Measurements from ENCODE around the gene NKTR. TPM values are rescaled to one million over a fixed set of nuclear protein-coding genes. Genes with fewer than 3 reads are reported as not detected.

Gene NKTR
- total RNA-seq, 1 experiment from 2014 or later = 53.1 TPM

DNA sequence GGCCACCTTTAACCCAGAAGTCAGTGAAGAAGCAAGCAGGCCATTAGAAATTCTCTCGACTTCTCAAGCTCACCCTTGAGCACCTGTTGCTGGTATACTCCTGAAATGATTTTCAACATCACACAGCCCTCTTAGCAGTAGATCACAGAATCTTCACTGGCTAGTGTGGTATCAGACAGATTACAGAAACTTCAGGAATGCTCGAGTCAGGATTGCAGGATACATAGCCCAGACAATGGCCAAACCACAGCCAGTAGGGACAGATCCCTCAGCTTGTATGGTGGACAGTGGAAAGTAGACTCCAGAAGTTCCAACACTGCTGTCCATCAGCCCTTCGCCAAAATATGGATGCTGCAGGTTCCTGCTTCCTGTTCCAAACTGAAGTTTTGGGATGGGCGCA, 80.3 kb downstream of the NKTR start:
- Histone ChIP-seq H3K4me1 (ENCODE audit: insufficient read depth, low read length, poor library complexity, severe bottlenecking) (no peaks in the 10 kb centered on the region), H3K36me3 (ENCODE audit: insufficient read depth, low read length, poor library complexity, severe bottlenecking) (no peaks in the 10 kb centered on the region), H3K9me3 (ENCODE audit: low read depth, low read length, poor library complexity, severe bottlenecking) (no peaks in the 10 kb centered on the region), H3K27me3 (replicated peaks; ENCODE audit: insufficient read depth, low read depth, low read length, poor library complexity) (no peaks in the 10 kb centered on the region), H3K4me3 (ENCODE audit: low read depth, low read length, poor library complexity, severe bottlenecking) (no peak overlapping the region), H3K27ac (ENCODE audit: low read depth, low read length, poor library complexity, severe bottlenecking) (no peak overlapping the region)
- DNase-seq (ENCODE audit: low spot score) = no peak
- intact Hi-C loops (cut with micrococcal nuclease; ENCODE audit: unreplicated experiment) = no loop called here
- ChIA-PET POLR2A (ENCODE audit: low non-redundant PET) (no interaction called here), CTCF (no interaction called here)
- no TSS peak for BruUV-seq (replicated peaks)
- TF ChIP-seq EZH2 (IDR thresholded peaks at IDR 0.05; ENCODE audit: borderline replicate concordance, low read depth, low read length, poor library complexity, severe bottlenecking) = no peak
- TF ChIP-seq, protein P1, sequence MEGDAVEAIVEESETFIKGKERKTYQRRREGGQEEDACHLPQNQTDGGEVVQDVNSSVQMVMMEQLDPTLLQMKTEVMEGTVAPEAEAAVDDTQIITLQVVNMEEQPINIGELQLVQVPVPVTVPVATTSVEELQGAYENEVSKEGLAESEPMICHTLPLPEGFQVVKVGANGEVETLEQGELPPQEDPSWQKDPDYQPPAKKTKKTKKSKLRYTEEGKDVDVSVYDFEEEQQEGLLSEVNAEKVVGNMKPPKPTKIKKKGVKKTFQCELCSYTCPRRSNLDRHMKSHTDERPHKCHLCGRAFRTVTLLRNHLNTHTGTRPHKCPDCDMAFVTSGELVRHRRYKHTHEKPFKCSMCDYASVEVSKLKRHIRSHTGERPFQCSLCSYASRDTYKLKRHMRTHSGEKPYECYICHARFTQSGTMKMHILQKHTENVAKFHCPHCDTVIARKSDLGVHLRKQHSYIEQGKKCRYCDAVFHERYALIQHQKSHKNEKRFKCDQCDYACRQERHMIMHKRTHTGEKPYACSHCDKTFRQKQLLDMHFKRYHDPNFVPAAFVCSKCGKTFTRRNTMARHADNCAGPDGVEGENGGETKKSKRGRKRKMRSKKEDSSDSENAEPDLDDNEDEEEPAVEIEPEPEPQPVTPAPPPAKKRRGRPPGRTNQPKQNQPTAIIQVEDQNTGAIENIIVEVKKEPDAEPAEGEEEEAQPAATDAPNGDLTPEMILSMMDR (conservative IDR thresholded peaks at IDR 0.05; ENCODE audit: low read depth, low read length) = no peak

DNA sequence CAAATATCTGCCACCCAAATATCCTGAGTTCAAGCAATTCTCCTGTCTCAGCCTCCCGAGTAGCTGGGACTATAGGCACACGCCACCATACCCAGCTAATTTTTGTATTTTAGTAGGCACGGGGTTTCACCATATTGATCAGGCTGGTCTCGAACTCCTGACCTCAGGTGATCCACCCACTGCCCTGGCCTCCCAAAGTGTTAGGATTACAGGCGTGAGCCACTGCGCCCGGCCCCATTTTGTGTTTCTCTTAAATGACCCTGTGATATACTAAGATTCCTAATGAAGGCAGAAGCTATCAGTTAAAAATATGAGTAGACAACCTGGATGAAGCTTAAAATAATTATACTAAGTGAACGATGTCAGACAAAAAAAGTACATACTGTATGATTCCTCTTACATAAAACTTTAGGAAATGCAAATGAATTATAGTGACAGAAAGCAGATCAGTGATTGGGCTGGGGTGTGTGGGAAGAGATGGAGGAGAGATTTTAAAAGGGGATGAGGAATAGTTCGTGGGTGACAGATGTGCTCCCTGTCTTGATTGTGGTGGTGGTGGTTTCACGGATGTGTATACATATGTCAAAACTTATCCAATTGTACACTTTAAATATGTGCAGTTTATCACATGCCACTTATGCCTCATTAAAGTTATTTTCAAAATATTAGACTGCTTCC, 81.0 kb downstream of the NKTR start:
- CTCF ChIA-PET = no interaction called here
- H3K36me3 ChIP-seq (ENCODE audit: insufficient read depth, low read length, poor library complexity, severe bottlenecking) = no peaks in the 10 kb centered on the region
- DNase-seq (ENCODE audit: low spot score) = no peak
- no peaks in the 10 kb centered on the region for H3K9me3 ChIP-seq (ENCODE audit: low read depth, low read length, poor library complexity, severe bottlenecking)
- H3K4me1 ChIP-seq (ENCODE audit: insufficient read depth, low read length, poor library complexity, severe bottlenecking) = no peaks in the 10 kb centered on the region
- intact Hi-C loops (cut with micrococcal nuclease; ENCODE audit: unreplicated experiment) = no loop called here
- BruUV-seq (replicated peaks) = no TSS peak
- POLR2A ChIA-PET (ENCODE audit: low non-redundant PET) = no interaction called here
- TF ChIP-seq, protein P1 (conservative IDR thresholded peaks at IDR 0.05; ENCODE audit: low read depth, low read length) = no peak
- TF ChIP-seq EZH2 (IDR thresholded peaks at IDR 0.05; ENCODE audit: borderline replicate concordance, low read depth, low read length, poor library complexity, severe bottlenecking) = no peak
- H3K27ac ChIP-seq (ENCODE audit: low read depth, low read length, poor library complexity, severe bottlenecking) = no peak overlapping the region
- H3K4me3 ChIP-seq (ENCODE audit: low read depth, low read length, poor library complexity, severe bottlenecking) = no peak overlapping the region
- H3K27me3 ChIP-seq (replicated peaks; ENCODE audit: insufficient read depth, low read depth, low read length, poor library complexity) = no peaks in the 10 kb centered on the region

DNA sequence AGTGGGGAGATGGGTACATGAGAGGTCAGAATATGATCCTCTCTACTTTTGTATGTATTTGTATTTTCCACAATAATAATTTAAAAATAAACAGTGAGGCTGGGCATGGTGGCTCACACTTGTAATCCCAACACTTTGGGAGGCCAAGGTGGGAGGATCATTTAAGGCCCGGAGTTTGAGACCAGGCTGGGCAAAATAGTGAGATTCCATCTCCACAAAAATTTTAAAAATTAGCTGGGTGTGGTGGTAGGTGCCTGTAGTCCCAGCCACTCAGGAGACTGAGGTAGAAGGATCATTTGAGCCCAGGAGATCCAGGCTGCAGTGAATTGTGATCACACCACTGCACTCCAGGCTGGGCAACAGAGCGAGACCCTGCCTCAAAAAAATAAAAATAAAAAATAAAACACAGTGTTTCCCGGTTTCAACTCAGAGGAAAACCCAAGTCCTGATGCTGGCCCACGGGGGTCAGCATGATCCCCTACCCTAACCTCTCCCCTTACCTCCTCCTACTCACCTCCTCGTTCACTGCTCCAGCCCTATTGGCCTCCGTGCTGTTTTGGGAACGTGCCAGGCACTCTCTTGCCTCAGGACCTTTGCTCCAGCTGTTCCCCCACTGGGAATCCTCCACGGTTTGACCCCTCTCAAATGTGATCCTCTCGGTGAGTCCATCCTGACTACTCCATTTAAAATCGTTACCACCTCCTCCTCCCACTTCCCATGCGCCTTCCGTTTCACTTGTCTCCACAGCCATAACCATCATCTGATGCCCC, 82.0 kb downstream of the NKTR start:
- POLR2A ChIA-PET (ENCODE audit: low non-redundant PET) = no interaction called here
- no peaks in the 10 kb centered on the region for H3K4me1 ChIP-seq (ENCODE audit: insufficient read depth, low read length, poor library complexity, severe bottlenecking)
- no peak overlapping the region for H3K27ac ChIP-seq (ENCODE audit: low read depth, low read length, poor library complexity, severe bottlenecking)
- no peaks in the 10 kb centered on the region for H3K36me3 ChIP-seq (ENCODE audit: insufficient read depth, low read length, poor library complexity, severe bottlenecking)
- no TSS peak for BruUV-seq (replicated peaks)
- DNase-seq (ENCODE audit: low spot score) = no peak
- intact Hi-C loops (cut with micrococcal nuclease; ENCODE audit: unreplicated experiment) = no loop called here
- TF ChIP-seq, protein P1 (conservative IDR thresholded peaks at IDR 0.05; ENCODE audit: low read depth, low read length) = no peak
- no peak for TF ChIP-seq EZH2 (IDR thresholded peaks at IDR 0.05; ENCODE audit: borderline replicate concordance, low read depth, low read length, poor library complexity, severe bottlenecking)
- CTCF ChIA-PET = no interaction called here
- H3K27me3 ChIP-seq (replicated peaks; ENCODE audit: insufficient read depth, low read depth, low read length, poor library complexity) = no peaks in the 10 kb centered on the region
- H3K4me3 ChIP-seq (ENCODE audit: low read depth, low read length, poor library complexity, severe bottlenecking) = no peak overlapping the region
- H3K9me3 ChIP-seq (ENCODE audit: low read depth, low read length, poor library complexity, severe bottlenecking) = no peaks in the 10 kb centered on the region

Data from A673 (cell line).